GM12878 (cell line): Measurements from ENCODE around the gene ZNF366. TPM values are rescaled to one million over a fixed set of nuclear protein-coding genes. Genes with fewer than 3 reads are reported as not detected.

ENCODE experiments used
- ATAC-seq: fragments of 200-7000 bp; cut with Tn5 transposase; 3 replicates; pipeline ENCODE4 v1.9.1; 2020; ENCODE audit warnings: mild to moderate bottlenecking, moderate library complexity
- BruUV-seq: library from RNA; stranded (reverse); fragments of 400-500 nt; replicated peaks from 2 replicates; lab custom pipeline; 2021; lab: Mats Ljungman, UMichigan
- CTCF ChIA-PET: fragments of 300-600 bp; sonication (Branson Sonifier 250); formaldehyde crosslinking; extraction: SDS; loops from one replicate; lab custom pipeline; 2021; ENCODE audit warnings: inconsistent platforms; lab: Yijun Ruan, JAX
- POLR2A ChIA-PET: fragments of 350-600 bp; formaldehyde crosslinking; extraction: SDS; loops from one replicate; lab custom pipeline; 2021; ENCODE audit warnings: inconsistent platforms; lab: Charles Lee
- RAD21 ChIA-PET: fragments of 300-600 bp; sonication (Branson Sonifier 250); formaldehyde crosslinking; loops from one replicate; lab custom pipeline; 2023; ENCODE audit warnings: antibody characterized with exemption; ENCODE audit not compliant: unreplicated experiment; lab: Charles Lee
- SMC1A ChIA-PET: fragments of 300-600 bp; sonication (Branson Sonifier 250); formaldehyde crosslinking; loops from one replicate; lab custom pipeline; 2023; ENCODE audit not compliant: unreplicated experiment, uncharacterized antibody; lab: Charles Lee
- DNase-seq: peaks from one replicate; pipeline ENCODE4 v3.0.0-alpha.2; 2011; ENCODE audit warnings: low read depth, low spot score
- FAIRE-seq: peaks from 3 replicates; lab custom pipeline; 2011; peaks lifted over from hg19 to GRCh38; lab: Jason Lieb, UNC
- H2AFZ ChIP-seq: 2 replicates; pipeline ENCODE4 v1.6.0; 2011; ENCODE audit warnings: low read depth, low read length, control low read depth; ENCODE audit not compliant: control insufficient read depth
- H3K27ac ChIP-seq: 2 replicates; pipeline ENCODE4 v1.5.1; 2011; ENCODE audit warnings: control low read depth; ENCODE audit not compliant: control insufficient read depth, insufficient read depth
- H3K27me3 ChIP-seq, 2 experiments: replicated peaks in 1 of 2; 2 replicates each; pipeline versions ENCODE4 v1.6.0 to v1.6.1; 2011; ENCODE audit warnings: low read length in 1 of 2; ENCODE audit not compliant: control insufficient read depth in 2 of 2, insufficient read depth in 2 of 2
- H3K36me3 ChIP-seq, 2 experiments: 2 replicates each; pipeline ENCODE4 v1.5.1; 2011; ENCODE audit warnings: low read length in 1 of 2; ENCODE audit not compliant: control insufficient read depth in 2 of 2, insufficient read depth in 2 of 2
- H3K4me1 ChIP-seq: 2 replicates; pipeline ENCODE4 v1.6.1; 2011; ENCODE audit warnings: mild to moderate bottlenecking, low read length, moderate library complexity, mixed read lengths; ENCODE audit not compliant: control insufficient read depth, insufficient read depth
- H3K4me2 ChIP-seq: 2 replicates; pipeline ENCODE4 v1.6.0; 2011; ENCODE audit warnings: control low read depth; ENCODE audit not compliant: control insufficient read depth, insufficient read depth
- H3K4me3 ChIP-seq: fragments of 200-600 bp; sonication (generic); 2 replicates; pipeline ENCODE4 v1.5.1; 2016
- H3K79me2 ChIP-seq: 2 replicates; pipeline ENCODE4 v1.6.0; 2011; ENCODE audit warnings: low read length; ENCODE audit not compliant: control insufficient read depth, insufficient read depth
- H3K9ac ChIP-seq: 2 replicates; pipeline ENCODE4 v1.8.0; 2011; ENCODE audit warnings: low read length, control low read depth, mixed read lengths; ENCODE audit not compliant: control insufficient read depth, insufficient read depth
- H3K9me3 ChIP-seq: replicated peaks from 3 replicates; pipeline ENCODE4 v1.5.1; 2011; ENCODE audit warnings: mild to moderate bottlenecking, low read length; ENCODE audit not compliant: control insufficient read depth, insufficient read depth
- H4K20me1 ChIP-seq: 2 replicates; pipeline ENCODE4 v1.6.0; 2011; ENCODE audit not compliant: control insufficient read depth, insufficient read depth
- HDAC6 ChIP-seq: fragments of 200-600 bp; sonication (generic); IDR thresholded peaks from one replicate; pipeline ENCODE4 v1.8.0; 2017; ENCODE audit warnings: antibody characterized with exemption; ENCODE audit not compliant: unreplicated experiment
- JUNB ChIP-seq: IDR thresholded peaks from 2 replicates; pipeline ENCODE4 v1.6.1; 2016; ENCODE audit warnings: antibody characterized with exemption, mild to moderate bottlenecking
- WGBS: methylation state at CpG from one replicate; pipeline ENCODE4 v1.1.6; 2016; ENCODE audit warnings: low lambda C conversion rate; ENCODE audit not compliant: insufficient replicate concordance, insufficient coverage; ENCODE audit errors: missing lambda C conversion rate; 5-methylcytosine and 5-hydroxymethylcytosine counted together
- in situ Hi-C: fragments of 300-500 bp; cut with MboI; formaldehyde crosslinking; loops from 9 replicates; pipeline ENCODE4 v1.14.3; 2018; ENCODE audit warnings: mixed read lengths
- intact Hi-C: fragments of 100-400 bp; cut with micrococcal nuclease; formaldehyde crosslinking; loops from one replicate; pipeline ENCODE4 v1.14.2; 2022; ENCODE audit not compliant: unreplicated experiment
- polyA plus RNA-seq, 11 experiments: library from polyadenylated mRNA; depleted of rRNA in 4 of 11; unstranded in 6 of 11; stranded (reverse) in 5 of 11; fragments of >200 nt; fragmentation: Nextera tagmentation in 4 of 11; fragmentation: Illumina TruSeq in 1 of 11; extraction: Ambion mirVana in 4 of 11; extraction: Trizol in 1 of 11; gene quantifications; 1 replicate in 1 of 11; 2 replicates in 10 of 11; pipeline versions ENCODE4 v1.2.1 to v1.2.3, GENCODE V29; 2011 to 2016; ENCODE audit warnings: inconsistent platforms in 2 of 11, missing spikeins in 2 of 11, low read depth in 1 of 11
- total RNA-seq, 4 experiments: library from RNA; depleted of rRNA in 3 of 4; stranded (reverse); fragments of >200 nt in 3 of 4; fragmentation: Illumina TruSeq in 1 of 4; extraction: Trizol in 1 of 4; gene quantifications; 2 replicates each; pipeline versions ENCODE4 v1.2.1 to v1.2.3, GENCODE V29; 2013 to 2021
- TF ChIP-seq, protein P1 (sequence below): IDR thresholded peaks from 2 replicates; pipeline ENCODE4 v1.6.1; 2012; ENCODE audit warnings: low read depth, low read length, improper control_type of control experiment
- TF ChIP-seq, protein P2 (sequence below): IDR thresholded peaks from 2 replicates; pipeline ENCODE4 v1.6.1; 2011; ENCODE audit warnings: borderline replicate concordance, low read depth, mild to moderate bottlenecking, moderate library complexity, low read length; ENCODE audit not compliant: insufficient read depth, poor library complexity, severe bottlenecking

The ZNF366 gene
- total and polyA plus RNA-seq, 10 of the 15 experiments (the other 5 are each of a cell fraction or from before 2014, with no cell fraction given) = 0.01 to 0.18 (median 0.04) TPM; not detected in 6

DNA sequence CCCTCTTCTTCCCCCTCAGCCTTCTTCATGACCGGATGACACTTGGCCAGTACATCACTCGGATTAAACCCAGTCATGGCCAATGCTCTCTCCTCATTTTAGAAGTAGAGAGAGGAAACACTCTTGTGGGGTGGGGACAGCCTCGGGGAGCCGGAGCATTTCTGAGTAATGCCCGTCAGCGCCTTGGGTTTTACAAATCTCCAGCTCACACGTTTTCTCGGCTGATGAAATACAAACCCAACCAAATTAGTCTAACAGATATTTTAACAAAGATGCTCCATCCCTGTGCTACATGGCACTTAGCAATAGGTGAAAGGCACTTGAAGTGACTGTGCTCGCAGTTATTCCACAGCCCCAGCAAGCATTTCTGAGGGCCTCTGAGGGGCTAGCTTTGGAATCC lies 51.7 kb downstream of the ZNF366 start:
- Histone ChIP-seq H3K27ac (no peak overlapping the region), H3K9ac (no peak overlapping the region), H3K79me2 (no peaks in the 10 kb centered on the region), H3K4me1 (peaks cover 32% of the 10 kb centered on the region), H3K27me3 (no peaks in the 10 kb centered on the region), H3K4me2 (no peak overlapping the region), H3K36me3 (no peaks in the 10 kb centered on the region; a peak in 1 of 4 replicates), H4K20me1 (no peaks in the 10 kb centered on the region), H2AFZ (no peak overlapping the region), H3K9me3 (no peaks in the 10 kb centered on the region), H3K4me3 (no peak overlapping the region)
- no TSS peak for BruUV-seq
- ChIA-PET CTCF (interaction anchor here (1.3 to 2.3 kb wide), 2 partner anchors 17 to 68 kb away, joined by 3 to 9 read pairs; no protein-coding TSS in a partner anchor), SMC1A (interaction anchor here (9.4 kb wide), 1 partner anchor 10 kb away, joined by 141 read pairs; no protein-coding TSS in a partner anchor), RAD21 (interaction anchor here (1.3 kb wide), 1 partner anchor 13 kb away, joined by 3 read pairs; no protein-coding TSS in a partner anchor), POLR2A (interaction anchor here (0.7 kb wide), 1 partner anchor 10 kb away, joined by 3 read pairs; no protein-coding TSS in a partner anchor)
- no peak for DNase-seq
- intact Hi-C loops (no loop called here), in situ Hi-C loops (no loop called here)
- TF ChIP-seq, protein P1, sequence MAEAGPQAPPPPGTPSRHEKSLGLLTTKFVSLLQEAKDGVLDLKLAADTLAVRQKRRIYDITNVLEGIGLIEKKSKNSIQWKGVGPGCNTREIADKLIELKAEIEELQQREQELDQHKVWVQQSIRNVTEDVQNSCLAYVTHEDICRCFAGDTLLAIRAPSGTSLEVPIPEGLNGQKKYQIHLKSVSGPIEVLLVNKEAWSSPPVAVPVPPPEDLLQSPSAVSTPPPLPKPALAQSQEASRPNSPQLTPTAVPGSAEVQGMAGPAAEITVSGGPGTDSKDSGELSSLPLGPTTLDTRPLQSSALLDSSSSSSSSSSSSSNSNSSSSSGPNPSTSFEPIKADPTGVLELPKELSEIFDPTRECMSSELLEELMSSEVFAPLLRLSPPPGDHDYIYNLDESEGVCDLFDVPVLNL = no peak
- no peak for FAIRE-seq
- no peak for ATAC-seq
- 50% methylated on average over 9 of the region's 9 CpGs for whole genome bisulfite sequencing

DNA sequence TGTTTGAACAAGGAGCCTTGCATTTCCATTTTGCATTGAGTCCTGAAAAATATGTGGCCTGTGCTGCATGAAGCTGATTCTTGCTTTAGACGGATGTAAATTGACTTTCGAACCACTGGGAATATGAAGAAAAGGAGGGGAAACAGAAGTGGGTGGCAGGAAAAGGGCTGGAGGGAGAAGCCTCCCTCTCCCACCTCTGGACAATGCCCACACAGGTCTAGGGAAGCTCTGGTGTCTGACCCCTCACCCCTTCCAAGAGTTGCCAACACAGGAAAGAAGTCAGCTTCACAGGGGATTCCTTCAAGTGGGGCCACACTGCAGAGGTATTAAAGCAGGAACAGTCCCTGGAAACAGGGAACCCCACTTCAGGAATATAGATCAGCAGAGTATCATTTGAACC lies 52.2 kb downstream of the ZNF366 start:
- CTCF ChIA-PET = interaction anchor here (0.7 to 1.9 kb wide), 2 partner anchors 11 to 69 kb away, joined by 3 to 5 read pairs; no protein-coding TSS in a partner anchor
- no peaks in the 10 kb centered on the region for H3K27me3 ChIP-seq
- BruUV-seq = no TSS peak
- no peak overlapping the region for H3K9ac ChIP-seq
- POLR2A ChIA-PET = interaction anchor here (1.6 kb wide), 1 partner anchor 14 kb away, joined by 5 read pairs; no protein-coding TSS in a partner anchor
- no peak for DNase-seq
- ATAC-seq = no peak
- H3K9me3 ChIP-seq = no peaks in the 10 kb centered on the region
- H3K4me2 ChIP-seq = no peak overlapping the region
- peaks cover 29% of the 10 kb centered on the region for H3K4me1 ChIP-seq
- H2AFZ ChIP-seq = no peak overlapping the region
- no peak for FAIRE-seq
- RAD21 ChIA-PET = interaction anchor here (1.3 kb wide), 2 partner anchors 10 to 14 kb away, joined by 3 to 5 read pairs; no protein-coding TSS in a partner anchor
- H4K20me1 ChIP-seq = no peaks in the 10 kb centered on the region
- no peaks in the 10 kb centered on the region for H3K36me3 ChIP-seq
- SMC1A ChIA-PET = interaction anchor here (0.6 to 9.4 kb wide), 3 partner anchors 10 to 51 kb away, joined by 3 to 141 read pairs (median 3); no protein-coding TSS in a partner anchor
- TF ChIP-seq, protein P2, sequence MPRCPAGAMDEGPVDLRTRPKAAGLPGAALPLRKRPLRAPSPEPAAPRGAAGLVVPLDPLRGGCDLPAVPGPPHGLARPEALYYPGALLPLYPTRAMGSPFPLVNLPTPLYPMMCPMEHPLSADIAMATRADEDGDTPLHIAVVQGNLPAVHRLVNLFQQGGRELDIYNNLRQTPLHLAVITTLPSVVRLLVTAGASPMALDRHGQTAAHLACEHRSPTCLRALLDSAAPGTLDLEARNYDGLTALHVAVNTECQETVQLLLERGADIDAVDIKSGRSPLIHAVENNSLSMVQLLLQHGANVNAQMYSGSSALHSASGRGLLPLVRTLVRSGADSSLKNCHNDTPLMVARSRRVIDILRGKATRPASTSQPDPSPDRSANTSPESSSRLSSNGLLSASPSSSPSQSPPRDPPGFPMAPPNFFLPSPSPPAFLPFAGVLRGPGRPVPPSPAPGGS = no peak
- TF ChIP-seq HDAC6 (no peak), JUNB (no peak)
- TF ChIP-seq, all 136 proteins: peak for 0
- in situ Hi-C loops = no loop called here
- Histone ChIP-seq H3K79me2 (no peaks in the 10 kb centered on the region), H3K27ac (no peak overlapping the region), H3K4me3 (no peak overlapping the region)
- intact Hi-C loops = no loop called here
- 100% methylated on average over 2 of the region's 2 CpGs for whole genome bisulfite sequencing
